Stimulated activated CD4-positive, alpha-beta T cell treated with anti-CD3 and anti-CD28 coated beads, TNF-alpha, amount 100 ng/mL, for 1 hour (primary cell): ENCODE data around the gene DNMT3B.
"Not testable (repeated sequence)": the region's sequence is repeated elsewhere in the genome, so short reads cannot be mapped to it uniquely, and the experiment has no call there.

Source experiments
- DNase-seq, 3 donors: peaks; one replicate each; pipeline ENCODE4 v3.0.0-alpha.2; 2020; ENCODE audit warnings: low read depth in 3 of 3, low spot score in 1 of 3

DNMT3B gene

GRCh38 chr20:32789896-32790750 lies 27.9 kb downstream of the DNMT3B start:
- peak; percentile 34 to 55 (median 54) for DNase-seq

- no peak for DNase-seq
Observed at GRCh38 chr20:32790751-32791057, 28.5 kb downstream of the DNMT3B start.

- DNase-seq = peak in 1 of 3 donors; percentile 5
Observed at GRCh38 chr20:32792316-32792715, 30.1 kb downstream of the DNMT3B start.

- no peak for DNase-seq
Observed at GRCh38 chr20:32792731-32793458, 30.7 kb downstream of the DNMT3B start.

GRCh38 chr20:32796383-32796948 lies 34.3 kb downstream of the DNMT3B start:
- no peak for DNase-seq

- no peak for DNase-seq
Observed at GRCh38 chr20:32796981-32797451, 34.8 kb downstream of the DNMT3B start.

GRCh38 chr20:32797571-32797970 lies 35.4 kb downstream of the DNMT3B start:
- DNase-seq = not testable (repeated sequence)

- DNase-seq = no peak
Observed at GRCh38 chr20:32798046-32798981, 36.1 kb downstream of the DNMT3B start.

- no peak for DNase-seq
Observed at GRCh38 chr20:32803092-32803491, 40.9 kb downstream of the DNMT3B start.

GRCh38 chr20:32804022-32804715 lies 42.0 kb downstream of the DNMT3B start:
- DNase-seq = no peak

GRCh38 chr20:32804817-32805216 lies 42.6 kb downstream of the DNMT3B start:
- no peak for DNase-seq

- no peak for DNase-seq
Observed at GRCh38 chr20:32805721-32806120, 43.5 kb downstream of the DNMT3B start.

GRCh38 chr20:32806356-32806755 lies 44.2 kb downstream of the DNMT3B start:
- DNase-seq = no peak

GRCh38 chr20:32807706-32808105 lies 45.5 kb downstream of the DNMT3B start:
- DNase-seq = no peak

GRCh38 chr20:32808438-32808837 lies 46.3 kb downstream of the DNMT3B start:
- DNase-seq = no peak

GRCh38 chr20:32809907-32810306 lies 47.7 kb downstream of the DNMT3B start:
- no peak for DNase-seq

GRCh38 chr20:32810941-32811340 lies 48.8 kb downstream of the DNMT3B start:
- DNase-seq = no peak

- no peak for DNase-seq
Observed at GRCh38 chr20:32811886-32812285, 49.7 kb downstream of the DNMT3B start.

GRCh38 chr20:32819992-32820697 lies 58.0 kb downstream of the DNMT3B start:
- DNase-seq = peak; percentile 49 to 87 (median 74)
